Measurements from ENCODE around the gene GTF2E1.

GTF2E1 gene

DNA sequence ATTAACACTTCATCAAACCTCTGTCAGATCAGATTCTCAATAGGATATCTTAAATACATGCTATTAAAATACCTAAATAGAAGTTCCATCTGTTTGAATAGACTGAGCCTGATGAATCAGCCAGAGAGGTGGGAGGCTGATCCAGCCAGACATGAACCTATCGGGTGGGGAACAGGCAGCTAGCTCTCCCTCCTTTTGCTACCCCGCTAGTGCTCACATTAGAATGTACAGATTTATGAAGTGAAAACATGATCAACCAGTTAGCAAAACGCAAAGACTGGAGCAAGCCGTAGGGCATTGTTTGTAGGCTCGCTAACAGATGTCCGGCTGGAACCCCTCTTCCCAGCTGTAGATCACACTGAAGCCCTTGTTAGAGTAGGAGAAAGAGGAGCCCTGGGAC, 54.4 kb downstream of the GTF2E1 start:
- H3K27ac Mint-ChIP-seq = no peak overlapping the region
- no peaks in the 10 kb centered on the region for H3K27me3 Mint-ChIP-seq
- H3K4me3 Mint-ChIP-seq = no peak overlapping the region
- no peaks in the 10 kb centered on the region for H3K4me1 Mint-ChIP-seq (ENCODE audit: low read depth)
- no peaks in the 10 kb centered on the region for H3K36me3 Mint-ChIP-seq (ENCODE audit: low read depth)
- intact Hi-C loops (cut with micrococcal nuclease) = loop anchor here (5.0 kb wide), 1 partner anchor 555 kb away; no protein-coding TSS in a partner anchor
- no peaks in the 10 kb centered on the region for H3K9me3 Mint-ChIP-seq

- Mint-ChIP-seq H3K4me3 (no peak overlapping the region), H3K4me1 (ENCODE audit: low read depth) (no peaks in the 10 kb centered on the region), H3K27ac (no peak overlapping the region), H3K36me3 (ENCODE audit: low read depth) (no peaks in the 10 kb centered on the region), H3K9me3 (no peaks in the 10 kb centered on the region), H3K27me3 (no peaks in the 10 kb centered on the region)
- intact Hi-C loops (cut with micrococcal nuclease) = loop anchor here (5.0 kb wide), 1 partner anchor 556 kb away; no protein-coding TSS in a partner anchor
Observed at GRCh38 chr3:120797857-120798256, 55.3 kb downstream of the GTF2E1 start.

DNA sequence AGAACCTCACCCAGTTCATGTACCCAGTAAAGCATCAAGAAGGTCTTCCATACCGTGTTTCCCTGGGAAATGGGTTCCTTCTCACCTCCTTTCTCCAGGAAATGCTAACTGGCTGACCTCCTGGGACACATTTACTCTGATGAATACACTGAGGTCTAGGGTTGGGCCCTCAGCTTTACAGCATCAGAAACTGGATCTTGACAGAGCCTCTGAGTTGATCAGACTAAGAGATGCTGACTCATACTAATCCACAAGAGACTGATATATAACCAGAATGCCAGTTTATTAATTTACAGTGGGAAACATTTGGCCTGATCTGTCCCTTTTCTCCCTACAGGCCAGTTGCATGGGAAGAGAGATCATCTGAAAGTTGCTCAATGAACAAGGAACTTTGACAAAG, 55.8 kb downstream of the GTF2E1 start:
- Mint-ChIP-seq H3K27me3 (peaks cover under 1% of the 10 kb centered on the region), H3K4me1 (ENCODE audit: low read depth) (no peaks in the 10 kb centered on the region), H3K27ac (no peak overlapping the region), H3K9me3 (no peaks in the 10 kb centered on the region), H3K36me3 (ENCODE audit: low read depth) (no peaks in the 10 kb centered on the region), H3K4me3 (no peak overlapping the region)
- intact Hi-C loops (cut with micrococcal nuclease) = loop anchor here (5.0 kb wide), 1 partner anchor 556 kb away; no protein-coding TSS in a partner anchor

DNA sequence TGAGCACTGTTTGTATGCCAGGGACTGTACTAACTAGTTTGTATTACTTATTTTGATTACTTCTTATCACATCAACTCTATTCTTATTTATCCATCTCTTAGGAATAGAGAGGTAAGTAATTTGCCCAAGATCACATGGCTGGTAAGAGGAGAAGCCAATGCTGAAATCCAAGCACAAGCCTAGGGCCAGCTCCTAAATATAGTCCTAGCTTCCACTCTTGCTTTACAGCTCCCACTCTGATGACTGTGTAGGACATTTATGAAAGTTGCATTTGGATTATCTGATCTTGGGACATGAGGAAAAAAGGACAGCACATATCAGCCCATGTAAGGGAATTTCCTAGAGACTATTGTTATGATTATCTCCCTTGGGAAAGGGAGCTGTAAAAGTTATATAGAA, 58.1 kb downstream of the GTF2E1 start:
- Mint-ChIP-seq H3K4me1 (ENCODE audit: low read depth) (no peaks in the 10 kb centered on the region), H3K4me3 (no peak overlapping the region), H3K36me3 (ENCODE audit: low read depth) (no peaks in the 10 kb centered on the region), H3K27me3 (peaks cover 5% of the 10 kb centered on the region), H3K9me3 (no peaks in the 10 kb centered on the region), H3K27ac (no peak overlapping the region)
- intact Hi-C loops (cut with micrococcal nuclease) = no loop called here

GRCh38 chr3:120801484-120801883, 58.9 kb downstream of the GTF2E1 start:
- no peak overlapping the region for H3K27ac Mint-ChIP-seq
- H3K4me1 Mint-ChIP-seq (ENCODE audit: low read depth) = no peaks in the 10 kb centered on the region
- no peaks in the 10 kb centered on the region for H3K9me3 Mint-ChIP-seq
- no peaks in the 10 kb centered on the region for H3K36me3 Mint-ChIP-seq (ENCODE audit: low read depth)
- intact Hi-C loops (cut with micrococcal nuclease) = no loop called here
- no peak overlapping the region for H3K4me3 Mint-ChIP-seq
- peaks cover 7% of the 10 kb centered on the region for H3K27me3 Mint-ChIP-seq

GRCh38 chr3:120802916-120803315, 60.4 kb downstream of the GTF2E1 start:
- H3K9me3 Mint-ChIP-seq = no peaks in the 10 kb centered on the region
- H3K27ac Mint-ChIP-seq = no peak overlapping the region
- intact Hi-C loops (cut with micrococcal nuclease) = no loop called here
- no peaks in the 10 kb centered on the region for H3K4me1 Mint-ChIP-seq (ENCODE audit: low read depth)
- no peaks in the 10 kb centered on the region for H3K36me3 Mint-ChIP-seq (ENCODE audit: low read depth)
- H3K27me3 Mint-ChIP-seq = peaks cover 7% of the 10 kb centered on the region
- no peak overlapping the region for H3K4me3 Mint-ChIP-seq

GRCh38 chr3:120816728-120817127, 74.2 kb downstream of the GTF2E1 start:
- Mint-ChIP-seq H3K9me3 (no peaks in the 10 kb centered on the region), H3K36me3 (ENCODE audit: low read depth) (no peaks in the 10 kb centered on the region), H3K4me1 (ENCODE audit: low read depth) (no peaks in the 10 kb centered on the region), H3K4me3 (no peak overlapping the region), H3K27me3 (peaks cover 9% of the 10 kb centered on the region), H3K27ac (no peak overlapping the region)
- intact Hi-C loops (cut with micrococcal nuclease) = no loop called here

GRCh38 chr3:120820748-120821147, 78.2 kb downstream of the GTF2E1 start:
- Mint-ChIP-seq H3K4me3 (no peak overlapping the region), H3K4me1 (ENCODE audit: low read depth) (no peaks in the 10 kb centered on the region), H3K9me3 (no peaks in the 10 kb centered on the region), H3K27me3 (peaks cover 7% of the 10 kb centered on the region), H3K27ac (no peak overlapping the region), H3K36me3 (ENCODE audit: low read depth) (no peaks in the 10 kb centered on the region)
- intact Hi-C loops (cut with micrococcal nuclease) = no loop called here

DNA sequence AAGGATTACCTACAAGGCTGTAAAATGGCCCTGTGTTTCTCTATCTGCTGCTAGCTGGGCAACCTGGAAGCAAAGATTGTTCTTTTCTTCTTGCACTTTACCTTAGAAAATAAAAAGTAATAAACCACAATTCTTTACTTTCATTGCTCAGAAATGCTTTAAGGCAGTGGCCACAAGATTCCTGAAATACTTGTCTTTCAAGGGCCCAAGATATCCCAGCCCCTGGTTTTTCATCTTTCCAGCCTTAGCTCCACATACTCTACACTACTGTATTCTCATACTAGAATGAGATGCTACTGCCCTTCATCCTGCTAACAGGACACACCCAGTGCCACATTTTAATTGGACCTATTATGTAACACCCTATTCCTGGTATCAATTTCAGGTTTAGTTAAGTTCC, 78.9 kb downstream of the GTF2E1 start:
- Mint-ChIP-seq H3K27ac (no peak overlapping the region), H3K4me3 (no peak overlapping the region), H3K36me3 (ENCODE audit: low read depth) (no peaks in the 10 kb centered on the region), H3K27me3 (peaks cover 7% of the 10 kb centered on the region), H3K4me1 (ENCODE audit: low read depth) (no peaks in the 10 kb centered on the region), H3K9me3 (no peaks in the 10 kb centered on the region)
- intact Hi-C loops (cut with micrococcal nuclease) = no loop called here

GRCh38 chr3:120823156-120823555, 80.6 kb downstream of the GTF2E1 start:
- Mint-ChIP-seq H3K27ac (no peak overlapping the region), H3K36me3 (ENCODE audit: low read depth) (no peaks in the 10 kb centered on the region), H3K9me3 (no peaks in the 10 kb centered on the region), H3K4me3 (no peak overlapping the region), H3K4me1 (ENCODE audit: low read depth) (no peaks in the 10 kb centered on the region), H3K27me3 (peaks cover 4% of the 10 kb centered on the region)
- intact Hi-C loops (cut with micrococcal nuclease) = no loop called here

DNA sequence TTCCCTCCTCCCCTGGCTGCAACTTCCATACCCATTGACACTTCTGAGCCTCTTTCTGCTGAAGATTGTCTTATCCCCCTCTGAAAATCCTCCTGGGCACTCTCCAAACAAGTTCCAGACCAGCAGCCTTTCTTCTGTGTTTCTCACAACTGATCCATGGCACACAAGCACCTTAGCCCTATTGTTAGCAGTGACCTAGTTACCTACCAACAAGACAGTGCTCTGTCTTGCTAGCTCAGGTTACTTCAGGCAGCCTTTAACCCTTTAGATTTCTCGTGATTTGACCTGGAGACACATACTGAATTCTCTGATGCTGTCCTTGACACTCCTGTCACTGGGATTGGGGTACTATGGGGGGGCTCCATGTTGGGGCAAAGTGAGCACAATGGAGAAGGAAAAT, 82.1 kb downstream of the GTF2E1 start:
- Mint-ChIP-seq H3K36me3 (ENCODE audit: low read depth) (no peaks in the 10 kb centered on the region), H3K27ac (no peak overlapping the region), H3K4me3 (no peak overlapping the region), H3K27me3 (no peaks in the 10 kb centered on the region), H3K9me3 (no peaks in the 10 kb centered on the region), H3K4me1 (ENCODE audit: low read depth) (no peaks in the 10 kb centered on the region)
- intact Hi-C loops (cut with micrococcal nuclease) = no loop called here

DNA sequence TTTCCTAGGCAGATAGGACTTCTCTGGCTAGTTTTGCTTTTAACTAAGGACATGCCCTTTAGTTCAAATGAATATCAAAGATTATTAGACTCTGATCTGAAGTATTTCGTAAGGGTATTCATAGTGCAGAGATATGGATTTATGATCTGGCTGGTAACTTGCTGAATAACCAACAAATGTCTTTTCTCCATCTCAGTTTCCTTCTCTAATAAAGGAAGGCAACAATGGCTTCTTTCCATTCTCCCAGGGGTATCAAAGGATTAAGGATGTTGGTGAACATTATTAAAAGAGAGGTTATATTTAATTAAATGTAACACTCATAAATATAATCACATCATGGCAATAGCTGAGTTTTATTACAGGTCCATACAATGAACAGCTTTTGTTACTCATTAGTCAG, 86.3 kb downstream of the GTF2E1 start:
- Mint-ChIP-seq H3K9me3 (no peaks in the 10 kb centered on the region), H3K27ac (no peak overlapping the region), H3K4me3 (no peak overlapping the region), H3K36me3 (ENCODE audit: low read depth) (no peaks in the 10 kb centered on the region), H3K4me1 (ENCODE audit: low read depth) (no peaks in the 10 kb centered on the region), H3K27me3 (no peaks in the 10 kb centered on the region)
- intact Hi-C loops (cut with micrococcal nuclease) = no loop called here

- Mint-ChIP-seq H3K36me3 (ENCODE audit: low read depth) (no peaks in the 10 kb centered on the region), H3K4me1 (ENCODE audit: low read depth) (no peaks in the 10 kb centered on the region), H3K27ac (no peak overlapping the region), H3K27me3 (no peaks in the 10 kb centered on the region), H3K4me3 (no peak overlapping the region), H3K9me3 (no peaks in the 10 kb centered on the region)
- intact Hi-C loops (cut with micrococcal nuclease) = no loop called here
Observed at GRCh38 chr3:120831066-120831465, 88.5 kb downstream of the GTF2E1 start.

Measured in dendritic cell treated with granulocyte-macrophage colony-stimulating factor and Interleukin-4, amounts not matched to agents 40 ng/mL and 50 ng/mL, for 4 days (primary cell).